Ramos (cell line): ENCODE data around the gene USO1.
"Not testable (repeated sequence)": the region's sequence is repeated elsewhere in the genome, so short reads cannot be mapped to it uniquely, and the experiment has no call there.

Source experiments
- in situ Hi-C: fragments of 300-500 bp; cut with MboI; formaldehyde crosslinking; loops from one replicate; pipeline ENCODE4 v1.14.3; 2022; ENCODE audit warnings: low sequenced_read_pairs; ENCODE audit not compliant: unreplicated experiment

The USO1 gene, protein sequence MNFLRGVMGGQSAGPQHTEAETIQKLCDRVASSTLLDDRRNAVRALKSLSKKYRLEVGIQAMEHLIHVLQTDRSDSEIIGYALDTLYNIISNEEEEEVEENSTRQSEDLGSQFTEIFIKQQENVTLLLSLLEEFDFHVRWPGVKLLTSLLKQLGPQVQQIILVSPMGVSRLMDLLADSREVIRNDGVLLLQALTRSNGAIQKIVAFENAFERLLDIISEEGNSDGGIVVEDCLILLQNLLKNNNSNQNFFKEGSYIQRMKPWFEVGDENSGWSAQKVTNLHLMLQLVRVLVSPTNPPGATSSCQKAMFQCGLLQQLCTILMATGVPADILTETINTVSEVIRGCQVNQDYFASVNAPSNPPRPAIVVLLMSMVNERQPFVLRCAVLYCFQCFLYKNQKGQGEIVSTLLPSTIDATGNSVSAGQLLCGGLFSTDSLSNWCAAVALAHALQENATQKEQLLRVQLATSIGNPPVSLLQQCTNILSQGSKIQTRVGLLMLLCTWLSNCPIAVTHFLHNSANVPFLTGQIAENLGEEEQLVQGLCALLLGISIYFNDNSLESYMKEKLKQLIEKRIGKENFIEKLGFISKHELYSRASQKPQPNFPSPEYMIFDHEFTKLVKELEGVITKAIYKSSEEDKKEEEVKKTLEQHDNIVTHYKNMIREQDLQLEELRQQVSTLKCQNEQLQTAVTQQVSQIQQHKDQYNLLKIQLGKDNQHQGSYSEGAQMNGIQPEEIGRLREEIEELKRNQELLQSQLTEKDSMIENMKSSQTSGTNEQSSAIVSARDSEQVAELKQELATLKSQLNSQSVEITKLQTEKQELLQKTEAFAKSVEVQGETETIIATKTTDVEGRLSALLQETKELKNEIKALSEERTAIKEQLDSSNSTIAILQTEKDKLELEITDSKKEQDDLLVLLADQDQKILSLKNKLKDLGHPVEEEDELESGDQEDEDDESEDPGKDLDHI

DNA sequence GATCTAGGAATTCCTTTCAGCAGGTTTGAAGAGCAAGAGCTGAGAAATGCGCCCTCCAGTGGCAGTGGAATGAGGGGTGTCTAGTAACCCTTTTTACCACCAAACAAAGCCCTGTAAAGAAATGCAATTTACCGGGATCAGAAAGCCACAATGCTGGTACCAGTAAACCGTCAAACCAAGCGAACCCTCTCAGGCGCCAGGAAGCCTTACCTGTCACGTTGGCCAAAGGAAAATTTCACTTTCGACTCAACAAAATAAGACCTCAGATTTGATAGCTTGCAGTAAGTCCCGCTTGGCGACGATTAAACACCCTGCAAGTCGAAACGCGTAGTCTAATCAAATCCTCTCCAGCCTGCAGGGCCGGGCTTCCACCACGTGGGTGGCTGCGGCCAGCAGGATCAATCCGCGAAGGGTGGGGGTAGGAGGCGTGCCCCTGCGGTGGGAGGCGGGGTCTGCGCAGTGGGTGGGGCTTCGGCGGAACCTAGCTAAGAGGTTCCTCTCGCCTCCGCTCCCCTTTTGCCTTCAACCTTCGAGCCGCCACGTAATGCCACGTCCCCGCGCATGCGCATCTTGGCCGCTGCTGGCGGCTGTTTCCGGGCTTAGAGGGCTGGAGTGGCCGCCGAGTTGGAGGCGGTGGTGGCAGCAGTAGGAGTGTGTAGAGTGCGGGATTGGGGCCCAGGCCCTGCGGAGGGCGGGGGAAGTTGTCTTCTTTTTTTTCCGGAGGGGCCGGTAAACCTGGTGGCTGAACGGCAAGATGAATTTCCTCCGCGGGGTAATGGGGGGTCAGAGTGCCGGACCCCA, at the start of gene USO1:
USO1 (plus strand) TSS at position 512 of the 801 bp plus-strand sequence; CDS start at position 755, 243 bp downstream.
- in situ Hi-C loops, result no loop called here

DNA sequence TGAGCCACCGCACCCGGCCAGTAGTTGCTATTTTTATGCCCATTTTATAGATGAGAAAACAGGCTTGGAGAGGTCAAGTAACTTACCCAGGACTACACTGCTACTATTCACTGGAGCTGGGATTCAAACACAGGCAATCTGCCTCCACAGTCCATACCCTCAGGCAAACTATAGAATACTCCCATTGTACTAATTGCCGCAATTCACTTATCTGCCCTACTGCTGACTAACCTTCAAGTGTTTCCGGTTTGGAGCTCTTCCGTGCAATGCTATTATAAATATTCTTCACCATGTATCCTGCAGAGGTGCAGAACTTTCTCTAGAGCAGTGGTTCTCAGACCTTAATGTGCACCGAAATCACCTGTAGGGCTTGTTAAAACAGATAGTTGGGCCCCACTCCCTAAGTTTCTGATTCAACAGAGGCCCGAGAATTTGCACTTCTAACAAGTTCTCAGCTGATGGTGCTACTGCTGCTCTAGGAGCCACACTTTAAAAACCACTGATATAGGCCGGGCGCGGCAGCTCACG, 49.3 kb upstream of the USO1 start:
- in situ Hi-C loops, result no loop called here

DNA sequence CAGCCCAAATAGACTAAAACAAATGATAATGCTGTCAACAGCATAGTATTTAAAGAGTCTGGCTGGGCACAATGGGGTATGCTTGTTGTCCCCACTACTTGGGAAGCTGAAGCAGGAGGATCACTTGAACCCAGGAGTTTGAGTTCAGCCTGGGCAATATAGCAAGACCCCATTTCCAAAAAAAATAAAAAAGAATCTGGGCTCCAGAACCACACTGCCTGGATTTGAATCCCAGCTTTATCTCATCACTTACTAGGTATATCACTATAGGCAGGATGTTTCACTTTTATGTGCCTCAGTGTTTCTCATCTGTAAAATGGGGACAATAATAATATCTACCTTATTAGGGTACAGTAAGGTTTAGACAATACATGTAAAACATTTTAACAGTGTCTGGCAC, 45.9 kb upstream of the USO1 start:
- in situ Hi-C loops, result no loop called here

DNA sequence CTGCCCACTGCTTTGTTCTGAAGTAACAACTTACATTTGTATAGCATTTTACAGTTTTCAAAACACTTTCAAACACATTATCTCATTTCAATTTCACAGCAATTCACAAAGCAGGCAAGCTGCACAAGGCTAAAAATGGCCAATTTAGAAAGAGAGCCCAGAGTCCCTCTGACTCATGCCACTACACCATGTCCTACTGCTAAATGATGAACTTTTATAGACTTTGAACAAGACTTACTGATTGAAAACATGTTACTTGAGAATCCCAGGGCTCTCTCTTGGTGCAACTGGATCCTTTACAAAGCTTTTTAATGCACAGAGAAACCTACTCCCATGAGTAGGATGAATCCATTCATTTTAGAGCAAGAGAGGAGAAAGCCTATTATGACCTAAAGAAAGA, 45.4 kb upstream of the USO1 start:
- in situ Hi-C loops, result no loop called here

DNA sequence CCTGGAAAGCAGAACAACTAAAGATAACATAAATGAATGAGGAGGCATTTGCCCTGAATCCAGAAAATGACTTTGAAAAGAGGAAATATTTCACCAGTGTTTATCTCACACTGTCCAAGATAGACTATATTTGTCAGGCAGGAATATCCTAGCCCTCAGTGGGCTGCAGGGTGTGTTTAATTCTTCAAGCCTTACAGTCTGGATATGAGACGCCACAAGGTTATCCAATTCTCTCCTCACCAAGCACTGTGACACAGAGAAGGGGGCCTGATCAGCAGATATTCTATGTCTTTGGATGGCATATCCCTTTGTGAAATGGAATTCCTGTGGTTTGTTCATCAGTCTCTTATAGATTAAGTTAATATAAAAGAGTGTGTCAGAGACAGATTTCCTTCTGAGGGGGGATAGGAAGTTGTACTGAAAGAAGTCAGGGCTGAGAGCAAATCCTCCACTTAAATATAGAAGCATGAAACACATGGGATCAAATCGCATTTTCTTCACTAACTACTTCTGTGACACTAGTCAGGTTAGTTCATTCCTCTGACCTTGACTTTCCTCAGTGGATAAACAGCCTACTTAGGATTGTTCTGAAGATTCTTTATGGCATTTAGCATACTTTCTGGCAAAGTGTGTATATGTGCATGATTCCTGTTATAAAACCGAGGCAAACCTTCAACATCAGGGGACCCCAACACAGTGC, 44.4 kb upstream of the USO1 start:
- in situ Hi-C loops, result no loop called here

DNA sequence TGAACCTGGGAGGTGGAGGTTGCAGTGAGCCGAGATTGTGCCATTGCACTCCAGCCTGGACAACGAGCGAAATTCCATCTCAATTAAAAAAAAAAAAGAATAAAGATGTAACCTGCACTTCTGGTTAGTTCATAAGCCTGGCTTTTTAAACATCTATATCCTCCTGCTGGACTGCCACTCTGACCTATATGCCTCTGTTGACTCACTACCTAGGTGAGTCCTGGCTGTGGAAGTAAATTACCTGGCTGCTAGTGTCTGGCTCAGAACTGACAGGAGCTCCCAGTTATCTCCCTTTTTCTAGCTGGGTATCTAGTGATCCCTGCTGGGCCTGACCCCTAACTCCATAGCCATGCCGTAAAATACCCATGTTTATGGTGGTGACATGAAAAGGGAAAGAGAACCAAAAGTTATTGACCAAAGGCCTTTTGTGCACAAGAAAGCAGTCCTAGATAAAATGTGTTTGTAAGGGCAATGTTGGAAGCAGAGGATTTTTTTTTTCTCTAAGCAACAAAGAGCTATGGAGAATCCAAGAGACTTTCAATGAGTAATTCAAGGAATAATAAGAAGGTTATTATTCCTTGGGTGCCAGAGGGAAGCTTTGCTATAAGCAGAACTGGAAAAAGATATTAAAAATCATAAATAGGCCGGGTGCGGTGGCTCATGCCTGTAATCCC, 40.8 kb upstream of the USO1 start:
- in situ Hi-C loops, result no loop called here

DNA sequence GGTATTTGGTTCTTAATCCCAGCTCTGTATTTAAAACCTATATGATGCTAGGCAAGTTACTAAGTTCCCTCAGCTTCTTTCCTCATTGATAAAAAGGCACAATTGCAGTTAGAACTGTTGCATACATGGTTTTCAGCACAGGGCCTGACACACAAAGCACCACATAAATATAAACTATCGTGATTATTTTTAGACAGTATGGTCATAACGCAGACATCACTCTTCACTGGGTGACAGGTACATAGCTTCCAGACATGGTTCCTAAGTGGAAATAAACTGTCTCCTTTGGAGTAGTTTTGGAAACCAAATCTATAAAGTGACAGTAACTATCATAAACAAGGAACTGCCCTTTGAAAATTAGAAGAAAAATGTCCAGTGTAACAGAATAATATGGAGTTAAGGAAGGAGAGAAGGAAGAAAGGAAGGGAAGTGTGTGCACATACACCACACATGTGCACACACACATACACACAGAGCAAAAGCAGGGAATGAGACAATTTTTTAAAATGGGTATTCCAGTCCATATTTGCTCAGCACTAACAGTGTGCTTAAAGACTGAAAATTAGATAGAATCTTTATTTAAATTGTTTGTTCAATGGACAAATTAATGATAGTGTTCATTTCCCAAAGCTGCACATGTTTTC, 38.7 kb upstream of the USO1 start:
- in situ Hi-C loops, result no loop called here

DNA sequence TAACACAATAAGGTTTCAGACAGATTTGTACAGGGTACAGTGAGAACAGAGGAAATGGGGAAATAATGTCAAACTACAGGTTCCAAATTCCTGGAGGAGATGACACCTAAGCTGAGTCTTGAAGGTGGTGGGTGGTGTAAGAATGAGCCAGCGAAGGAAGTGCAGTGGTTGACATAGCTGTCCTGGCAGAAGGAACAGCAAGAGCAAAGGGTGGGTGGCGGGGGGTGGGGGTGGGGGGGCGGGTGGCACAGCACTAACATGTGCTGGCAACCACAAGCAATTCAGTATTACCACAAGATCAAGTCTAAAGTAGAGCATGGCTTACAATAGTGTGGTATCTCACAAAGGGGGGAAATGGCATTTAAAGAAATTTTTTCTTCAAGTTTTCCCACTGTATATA, 38.0 kb upstream of the USO1 start:
- in situ Hi-C loops, result no loop called here

DNA sequence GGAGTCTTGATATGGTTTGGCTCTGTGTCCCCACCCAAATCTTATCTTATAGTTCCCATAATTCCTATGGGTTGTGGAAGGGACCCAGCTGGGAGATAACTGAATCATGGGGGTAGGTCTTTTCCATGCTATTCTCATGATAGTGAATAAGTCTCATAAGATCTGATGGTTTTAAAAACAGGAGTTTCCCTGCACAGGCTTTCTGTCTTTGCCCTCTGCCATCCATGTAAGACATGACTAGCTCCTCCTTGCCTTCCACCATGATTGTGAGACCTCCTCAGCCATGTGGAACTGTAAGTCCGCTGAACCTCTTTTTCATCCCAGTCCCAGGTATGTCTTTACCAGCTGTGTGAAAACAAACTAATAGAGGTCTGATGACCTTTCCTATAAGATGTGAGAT, 37.3 kb upstream of the USO1 start:
- in situ Hi-C loops, result not testable (repeated sequence)

DNA sequence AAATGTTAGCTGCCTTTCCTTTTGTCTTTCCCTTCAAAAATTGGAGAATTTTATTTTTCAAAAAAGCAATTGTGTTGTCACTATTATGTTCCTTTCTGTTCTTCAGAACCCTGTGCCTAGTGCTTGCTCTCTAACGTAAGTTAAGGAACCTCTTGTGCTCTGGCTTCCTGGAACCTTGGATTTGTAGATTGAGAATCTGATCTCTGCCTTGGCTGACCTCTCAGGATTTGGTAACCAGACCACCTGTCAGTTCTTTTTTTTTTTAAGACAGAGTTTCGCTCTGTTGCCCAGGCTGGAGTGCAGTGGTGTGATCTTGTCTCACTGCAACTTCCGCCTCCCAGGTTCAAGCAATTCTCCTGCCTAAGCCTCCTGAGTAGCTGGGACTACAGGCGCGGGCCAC, 32.3 kb upstream of the USO1 start:
- in situ Hi-C loops, result not testable (repeated sequence)

DNA sequence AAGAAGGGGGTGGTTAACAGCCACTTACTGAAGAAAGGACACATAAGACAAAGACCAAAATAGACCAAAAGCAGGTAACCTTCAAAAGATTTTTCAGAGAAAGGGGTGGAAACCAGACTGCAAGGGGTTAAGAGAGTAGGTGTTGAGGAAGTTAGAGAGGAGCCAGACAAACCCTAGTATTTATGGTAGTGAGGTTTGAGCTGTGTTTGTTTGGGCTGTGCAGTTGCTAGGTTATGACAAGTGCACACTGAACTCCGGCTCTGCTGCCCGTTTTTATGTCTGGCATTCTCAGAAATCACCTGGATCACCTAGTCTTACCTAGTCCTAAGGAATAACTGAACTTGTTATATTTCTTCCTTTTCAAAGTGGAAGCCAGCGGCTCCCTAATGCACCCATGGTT, 28.3 kb upstream of the USO1 start:
- in situ Hi-C loops, result no loop called here

DNA sequence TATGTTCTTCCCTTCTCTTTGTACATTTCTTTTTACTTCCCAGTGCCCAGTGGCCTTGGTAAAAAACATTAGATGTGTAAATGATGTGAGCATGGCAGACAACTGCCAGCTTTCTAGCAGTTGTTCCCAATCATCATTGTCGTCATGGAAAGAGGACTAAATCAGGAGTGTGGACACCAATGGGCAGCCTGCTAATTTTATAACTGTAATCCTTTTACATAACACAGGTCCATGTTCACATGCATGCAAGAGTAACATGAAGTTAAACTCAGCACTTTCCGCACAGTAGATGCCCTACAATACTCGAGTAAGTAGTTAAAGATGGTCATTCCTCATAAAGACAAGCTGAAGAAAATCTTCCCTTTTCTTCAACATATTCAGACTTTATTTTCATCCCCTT, 27.8 kb upstream of the USO1 start:
- in situ Hi-C loops, result no loop called here

DNA sequence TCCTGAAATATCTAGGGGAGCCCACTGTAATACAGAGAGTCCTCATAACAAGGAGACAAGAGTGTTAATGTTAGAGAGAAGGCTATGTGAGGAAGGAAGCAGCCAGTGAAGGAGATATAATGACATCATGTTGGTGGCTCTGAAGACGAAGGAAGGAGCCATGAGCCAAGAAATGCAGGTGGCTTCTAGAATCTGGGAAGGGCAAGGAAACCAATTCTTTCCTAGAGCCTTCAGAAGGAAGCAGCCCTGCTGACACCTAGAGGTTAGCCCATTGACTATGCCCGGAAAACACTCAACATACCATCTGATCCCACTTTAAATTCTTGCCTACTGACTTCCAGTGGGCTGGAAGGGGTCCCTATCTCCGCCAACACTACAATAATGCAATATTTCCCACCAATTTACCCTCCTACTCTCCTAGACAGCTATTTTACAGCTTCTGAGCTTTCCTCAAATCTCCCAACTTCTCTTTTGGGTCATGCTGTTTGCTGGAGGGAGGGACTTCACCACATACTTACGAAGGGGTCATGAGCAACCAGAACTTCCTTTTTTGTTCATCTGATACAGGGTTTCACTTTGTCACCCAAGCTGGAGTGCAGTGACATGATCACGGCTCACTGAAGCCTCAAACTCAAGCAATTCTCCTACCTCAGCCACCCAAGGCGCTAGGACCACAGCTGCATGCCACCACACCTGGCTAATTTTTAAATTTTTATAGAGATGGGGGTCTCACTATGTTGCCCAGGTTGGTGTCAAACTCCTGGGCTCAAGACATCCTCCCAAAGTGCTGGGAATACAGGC, 26.0 kb upstream of the USO1 start:
- in situ Hi-C loops, result no loop called here

DNA sequence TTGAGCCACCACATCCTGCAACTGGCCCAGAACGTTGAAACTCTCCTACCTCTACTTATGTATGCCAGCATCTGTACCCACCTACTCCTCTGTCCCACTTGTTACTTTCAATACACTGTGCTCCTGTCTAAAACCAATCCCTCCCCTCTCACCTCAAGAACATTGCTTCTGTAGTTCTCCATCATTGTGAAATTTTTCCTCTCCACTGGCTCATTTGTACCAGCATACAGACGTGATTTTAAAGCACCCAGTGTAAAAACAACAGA, 25.5 kb upstream of the USO1 start:
- in situ Hi-C loops, result no loop called here

DNA sequence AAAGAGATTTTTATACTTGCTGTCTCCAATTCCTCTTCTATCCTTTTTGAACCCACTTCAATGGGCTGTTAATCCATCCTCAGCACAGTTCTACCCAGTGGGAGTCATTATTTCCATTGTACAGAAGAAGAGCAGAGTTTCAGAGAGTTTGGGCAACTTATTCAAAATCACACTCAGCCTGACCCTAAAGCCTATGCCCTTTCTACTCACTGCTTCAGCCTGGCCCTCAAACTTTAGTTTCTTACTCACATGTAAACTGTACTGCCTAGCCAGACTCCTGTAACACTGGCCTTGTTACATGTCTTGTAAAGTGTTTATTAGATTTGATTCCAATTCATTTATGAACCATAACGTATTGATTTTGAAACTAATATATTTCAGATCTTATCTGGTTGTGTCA, 25.1 kb upstream of the USO1 start:
- in situ Hi-C loops, result no loop called here

DNA sequence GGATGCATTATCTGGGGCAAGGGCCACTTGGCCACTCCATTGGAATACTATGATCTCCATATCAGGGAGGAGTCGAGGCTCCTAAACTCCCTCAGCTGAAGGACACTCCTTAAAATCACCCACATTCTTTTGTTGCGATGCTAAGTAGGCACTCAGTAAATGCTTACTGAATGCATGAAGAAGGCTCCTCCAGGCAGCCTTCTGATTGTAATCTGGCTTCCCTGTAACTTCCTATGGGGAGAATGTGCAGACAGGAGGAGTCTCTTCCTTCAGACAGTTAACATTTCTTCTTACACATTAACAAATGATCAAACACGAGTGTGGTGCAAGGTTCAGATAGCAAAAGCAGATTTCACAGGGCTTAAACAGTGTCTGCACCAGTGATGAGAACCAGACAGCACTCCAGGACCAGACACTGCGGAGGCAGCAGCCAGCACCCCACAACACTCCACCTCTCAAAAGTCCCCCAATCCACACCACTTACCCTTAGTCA, 21.4 kb upstream of the USO1 start:
- in situ Hi-C loops, result no loop called here

DNA sequence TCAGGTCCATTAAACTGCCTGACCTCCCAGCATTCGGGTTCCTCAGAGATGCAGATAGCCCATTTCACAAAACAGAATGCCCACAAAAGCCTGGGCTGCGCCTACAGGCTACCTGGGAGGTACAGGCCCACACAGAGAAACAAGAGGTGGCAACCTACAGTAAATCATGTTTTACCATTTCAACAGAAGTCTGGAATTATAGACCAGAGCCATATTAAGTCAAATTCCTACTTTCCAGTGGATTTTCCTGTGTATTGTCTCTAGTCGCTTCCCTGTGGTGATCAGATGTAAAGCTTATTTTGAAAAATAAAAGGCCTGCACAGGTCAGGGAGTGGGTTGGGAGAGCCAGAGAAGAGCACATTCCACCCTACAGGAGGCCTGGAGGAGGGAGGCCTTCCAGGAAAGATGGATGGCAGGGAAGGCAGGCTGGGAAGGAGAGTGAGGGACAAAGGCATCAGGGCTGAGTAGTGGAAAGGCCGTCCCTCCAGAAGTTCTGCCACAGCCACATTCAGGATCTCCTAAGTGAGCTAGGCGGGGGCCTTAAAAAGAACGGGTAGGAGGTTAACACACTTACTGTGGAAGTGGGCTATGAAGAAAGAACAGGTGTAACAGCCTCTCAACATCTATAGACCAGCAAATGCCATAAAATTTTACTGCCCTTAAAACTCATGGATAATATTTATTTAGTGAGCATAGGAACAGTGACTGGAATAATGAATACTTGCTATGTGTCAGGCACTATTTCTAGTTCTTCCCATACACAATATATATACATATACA, 19.0 kb upstream of the USO1 start:
- in situ Hi-C loops, result no loop called here
